Sigmoid colon (tissue), 4 donors: ENCODE measurements around the gene MBP.

Experiments used
- CTCF ChIP-seq, 4 experiments: fragments of 450-650 bp in 3 of 4; fragments of 200-600 bp in 1 of 4; IDR thresholded peaks; one replicate each; pipeline ENCODE4 v1.5.1; 2016 to 2019; ENCODE audit warnings: antibody characterized with exemption in 4 of 4, mild to moderate bottlenecking in 3 of 4, moderate library complexity in 2 of 4
- POLR2A ChIP-seq, 2 donors: fragments of 450-650 bp; IDR thresholded peaks; one replicate each; pipeline ENCODE4 v1.6.1; 2016; ENCODE audit warnings: antibody characterized with exemption in 2 of 2, mild to moderate bottlenecking in 2 of 2, moderate library complexity in 2 of 2
- POLR2AphosphoS5 ChIP-seq, 4 donors: sonication (generic); formaldehyde crosslinking; IDR thresholded peaks; one replicate each; pipeline ENCODE4 v1.6.1; 2017; ENCODE audit warnings: antibody characterized with exemption in 4 of 4

GRCh38 chr18:77141401-77142118 lies 9.0 kb upstream of the MBP start:
- TF ChIP-seq CTCF (IDR thresholded peaks at IDR 0.05) (no peak), POLR2A (IDR thresholded peaks at IDR 0.05) (no peak), POLR2AphosphoS5 (IDR thresholded peaks at IDR 0.05) (no peak)
